HG03025 (cell line): ENCODE data around the gene KHDC4.
"Not testable (repeated sequence)": the region's sequence is repeated elsewhere in the genome, so short reads cannot be mapped to it uniquely, and the experiment has no call there.

Source experiments
- ATAC-seq: cut with Tn5 transposase; IDR thresholded peaks from one replicate; pipeline ENCODE4 v1.9.1; 2021; ENCODE audit warnings: mild to moderate bottlenecking, moderate library complexity; ENCODE audit not compliant: unreplicated experiment, low FRiP score

Gene KHDC4

GRCh38 chr1:155911156-155912055 lies 22.8 kb downstream of the KHDC4 start, which contains the start of gene RIT1:
TSS of gene RIT1 (minus strand) at chr1:155911349. CDS start at chr1:155910761, 588 bp downstream.
- ATAC-seq, result peak; percentile 47

- peak; percentile 35 for ATAC-seq
These were observed 23.5 kb downstream of the KHDC4 start for GRCh38 chr1:155910621-155911121.

GRCh38 chr1:155909894-155910293 lies 24.3 kb downstream of the KHDC4 start:
- no peak for ATAC-seq

GRCh38 chr1:155904261-155904660 lies 30.0 kb downstream of the KHDC4 start:
- ATAC-seq, result no peak

GRCh38 chr1:155900161-155900560 lies 34.1 kb downstream of the KHDC4 start:
- ATAC-seq, result no peak

GRCh38 chr1:155899683-155900082 lies 34.5 kb downstream of the KHDC4 start:
- ATAC-seq, result no peak

GRCh38 chr1:155898888-155899287 lies 35.3 kb downstream of the KHDC4 start:
- no peak for ATAC-seq

GRCh38 chr1:155897746-155898145 lies 36.5 kb downstream of the KHDC4 start:
- no peak for ATAC-seq

GRCh38 chr1:155896476-155896875 lies 37.7 kb downstream of the KHDC4 start:
- not testable (repeated sequence) for ATAC-seq

GRCh38 chr1:155895617-155896016 lies 38.6 kb downstream of the KHDC4 start:
- ATAC-seq, result not testable (repeated sequence)

- no peak for ATAC-seq
These were observed 40.6 kb downstream of the KHDC4 start for GRCh38 chr1:155893389-155894142.

- ATAC-seq, result no peak
These were observed 41.4 kb downstream of the KHDC4 start for GRCh38 chr1:155892796-155893195.

GRCh38 chr1:155890251-155890650 lies 44.0 kb downstream of the KHDC4 start:
- no peak for ATAC-seq

- no peak for ATAC-seq
These were observed 44.6 kb downstream of the KHDC4 start for GRCh38 chr1:155889566-155889965.

GRCh38 chr1:155888481-155888880 lies 45.7 kb downstream of the KHDC4 start:
- ATAC-seq, result no peak

- no peak for ATAC-seq
These were observed 49.2 kb downstream of the KHDC4 start for GRCh38 chr1:155884982-155885381.

GRCh38 chr1:155884031-155884960 lies 49.9 kb downstream of the KHDC4 start:
- ATAC-seq, result no peak

GRCh38 chr1:155882766-155883165 lies 51.4 kb downstream of the KHDC4 start:
- no peak for ATAC-seq

- ATAC-seq, result no peak
These were observed 52.0 kb downstream of the KHDC4 start for GRCh38 chr1:155882235-155882634.

- ATAC-seq, result no peak
These were observed 53.3 kb downstream of the KHDC4 start for GRCh38 chr1:155880950-155881349.
